A549 (cell line): Measurements from ENCODE around the gene KLLN. TPM values are rescaled to one million over a fixed set of nuclear protein-coding genes. Genes with fewer than 3 reads are reported as not detected.

Experiments used
- polyA plus RNA-seq, 4 experiments: library from polyadenylated mRNA; depleted of rRNA in 3 of 4; stranded (reverse); fragments of >200 nt; fragmentation: RNase III in 1 of 4; extraction: RNeasy Plus Mini Kit Qiagen cat#74134 plus additional on column Dnase treatment in 1 of 4; gene quantifications; 2 replicates in 3 of 4; 3 replicates in 1 of 4; pipeline ENCODE4 v1.2.3, GENCODE V29; 2011 to 2017
- small RNA-seq, 6 experiments: library from RNA; depleted of rRNA; stranded (forward); fragments of <200 nt; gene quantifications; one replicate each; pipeline ENCODE3, GENCODE V24; 2012

KLLN gene
- polyA plus RNA-seq, 2 of the 4 experiments (the other 2 are of a cell fraction): 0.57 to 0.58 TPM

Small RNA genes lying within 50 kb of the gene (small RNA-seq; reads per million reads assigned to genes)
- gene RN7SL78P: 0 reads per million in 6 experiments

Other genes with a start within 250 kb of the KLLN start
- 27.7 and 37.9 TPM in 2 replicates for gene PAPSS2, start 203.7 kb downstream of the KLLN start, polyA plus RNA-seq (2011; rRNA removed)
- 29.0 to 32.9 TPM (median 32.8 TPM) in 3 replicates for gene PAPSS2, start 203.7 kb downstream of the KLLN start, polyA plus RNA-seq (2017; fragmentation: RNase III; extraction: RNeasy Plus Mini Kit Qiagen cat#74134 plus additional on column Dnase treatment)
- gene ATAD1, start 45.3 kb downstream of the KLLN start, polyA plus RNA-seq (2011; rRNA removed): 66.7 and 94.8 TPM in 2 replicates
- 30.0 to 32.3 TPM (median 32.3 TPM) in 3 replicates for gene ATAD1, start 45.3 kb downstream of the KLLN start, polyA plus RNA-seq (2017; fragmentation: RNase III; extraction: RNeasy Plus Mini Kit Qiagen cat#74134 plus additional on column Dnase treatment)
- 51.9 and 58.3 TPM in 2 replicates for gene PTEN, start 92 bp upstream of the KLLN start, polyA plus RNA-seq (2011; rRNA removed)
- gene PTEN, start 92 bp upstream of the KLLN start, polyA plus RNA-seq (2017; fragmentation: RNase III; extraction: RNeasy Plus Mini Kit Qiagen cat#74134 plus additional on column Dnase treatment): 33.6 to 39.5 TPM (median 36.6 TPM) in 3 replicates